GM12892 (cell line): ENCODE data around the gene BBIP1.

Source experiments
- POLR2A ChIP-seq: IDR thresholded peaks from 2 replicates; pipeline ENCODE4 v1.6.1; 2011; ENCODE audit warnings: low read depth, low read length, control low read depth
- POLR2AphosphoS5 ChIP-seq: IDR thresholded peaks from 2 replicates; pipeline ENCODE4 v1.6.1; 2011; ENCODE audit warnings: low read depth, low read length, control low read depth

- TF ChIP-seq POLR2A (no peak), POLR2AphosphoS5 (no peak)
These were observed 45.0 kb downstream of the BBIP1 start for GRCh38 chr10:110873951-110874350.
